GM23338 (cell line): Measurements from ENCODE around the gene WHAMM.

ENCODE experiments used
- EZH2 ChIP-seq: fragments of 200-600 bp; sonication (generic); IDR thresholded peaks from one replicate; pipeline ENCODE4 v1.8.0; 2017; ENCODE audit warnings: antibody characterized with exemption, mild to moderate bottlenecking, low read depth; ENCODE audit not compliant: unreplicated experiment
- EZH2phosphoT487 ChIP-seq: fragments of 200-600 bp; sonication (generic); IDR thresholded peaks from one replicate; pipeline ENCODE4 v1.8.1; 2018; ENCODE audit warnings: antibody characterized with exemption; ENCODE audit not compliant: unreplicated experiment
- POLR2AphosphoS5 ChIP-seq: IDR thresholded peaks from 2 replicates; pipeline ENCODE4 v1.6.1; 2016; ENCODE audit warnings: antibody characterized with exemption, low read depth
- ZNF114 ChIP-seq: fragments of 250-450 bp; sonication (Bioruptor Pico); IDR thresholded peaks from 2 replicates; pipeline ENCODE4 v1.5.0; 2020; ENCODE audit warnings: mild to moderate bottlenecking, moderate library complexity
- TF ChIP-seq, protein P1 (sequence below), 2 experiments: fragments of 200-600 bp in 1 of 2; sonication (generic) in 1 of 2; conservative IDR thresholded peaks; 2 replicates each; pipeline versions ENCODE4 v1.5.1 to v1.6.1; 2016 to 2017; ENCODE audit warnings: antibody characterized with exemption in 2 of 2, low read depth in 2 of 2, mild to moderate bottlenecking in 2 of 2, moderate library complexity in 1 of 2
- TF ChIP-seq, protein P2 (sequence below): IDR thresholded peaks from one replicate; pipeline ENCODE4 v1.6.1; 2018; ENCODE audit warnings: antibody characterized with exemption; ENCODE audit not compliant: unreplicated experiment
- TF ChIP-seq, protein P3 (sequence below): IDR thresholded peaks from 2 replicates; pipeline ENCODE4 v1.6.1; 2016; ENCODE audit warnings: antibody characterized with exemption

DNA sequence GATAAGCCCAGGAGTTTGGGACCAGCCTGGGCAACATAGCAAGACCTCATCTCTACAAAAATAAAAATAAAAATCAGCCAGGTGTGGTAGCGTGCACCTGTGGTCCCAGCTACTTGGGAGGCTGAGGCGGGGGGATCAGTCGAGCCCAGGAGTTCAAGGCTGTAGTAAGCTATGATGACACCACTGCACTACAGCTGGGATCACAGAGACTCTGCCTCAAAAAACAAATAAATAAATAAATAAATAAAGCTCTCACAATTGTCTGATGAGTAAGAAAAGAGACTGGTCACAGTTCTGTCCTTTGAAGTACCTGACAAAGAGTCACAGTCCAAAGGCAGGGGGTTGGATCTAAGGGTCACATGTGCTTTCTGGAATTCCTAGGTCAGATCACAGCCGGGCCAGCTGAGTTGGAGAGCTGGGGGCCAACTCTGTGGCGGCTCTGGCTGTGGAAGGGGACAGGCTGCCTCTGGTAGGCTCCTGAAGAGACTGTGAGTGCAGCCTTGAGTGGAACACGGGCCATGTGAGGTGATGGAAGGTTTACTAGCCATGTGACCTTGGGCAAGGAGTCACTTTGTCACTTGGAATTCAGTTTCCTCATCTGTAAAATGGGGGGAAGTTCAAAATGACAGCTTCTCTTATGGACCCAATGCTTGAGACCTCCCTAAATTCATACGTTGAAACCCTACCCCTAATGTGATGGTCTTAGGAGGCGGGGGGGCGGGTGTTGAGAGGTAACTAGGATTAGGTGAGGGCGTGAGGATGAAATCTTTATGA is 47.2 kb downstream of the WHAMM start:
- no peak for TF ChIP-seq EZH2
- TF ChIP-seq, protein P1, sequence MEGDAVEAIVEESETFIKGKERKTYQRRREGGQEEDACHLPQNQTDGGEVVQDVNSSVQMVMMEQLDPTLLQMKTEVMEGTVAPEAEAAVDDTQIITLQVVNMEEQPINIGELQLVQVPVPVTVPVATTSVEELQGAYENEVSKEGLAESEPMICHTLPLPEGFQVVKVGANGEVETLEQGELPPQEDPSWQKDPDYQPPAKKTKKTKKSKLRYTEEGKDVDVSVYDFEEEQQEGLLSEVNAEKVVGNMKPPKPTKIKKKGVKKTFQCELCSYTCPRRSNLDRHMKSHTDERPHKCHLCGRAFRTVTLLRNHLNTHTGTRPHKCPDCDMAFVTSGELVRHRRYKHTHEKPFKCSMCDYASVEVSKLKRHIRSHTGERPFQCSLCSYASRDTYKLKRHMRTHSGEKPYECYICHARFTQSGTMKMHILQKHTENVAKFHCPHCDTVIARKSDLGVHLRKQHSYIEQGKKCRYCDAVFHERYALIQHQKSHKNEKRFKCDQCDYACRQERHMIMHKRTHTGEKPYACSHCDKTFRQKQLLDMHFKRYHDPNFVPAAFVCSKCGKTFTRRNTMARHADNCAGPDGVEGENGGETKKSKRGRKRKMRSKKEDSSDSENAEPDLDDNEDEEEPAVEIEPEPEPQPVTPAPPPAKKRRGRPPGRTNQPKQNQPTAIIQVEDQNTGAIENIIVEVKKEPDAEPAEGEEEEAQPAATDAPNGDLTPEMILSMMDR (conservative IDR thresholded peaks at IDR 0.05; ENCODE audit: low read depth in 2 of 2) = no peak
- no peak for TF ChIP-seq EZH2phosphoT487
- TF ChIP-seq ZNF114 (CRISPR knock-in tag) = no peak
- TF ChIP-seq POLR2AphosphoS5 = no peak
- TF ChIP-seq, protein P2, sequence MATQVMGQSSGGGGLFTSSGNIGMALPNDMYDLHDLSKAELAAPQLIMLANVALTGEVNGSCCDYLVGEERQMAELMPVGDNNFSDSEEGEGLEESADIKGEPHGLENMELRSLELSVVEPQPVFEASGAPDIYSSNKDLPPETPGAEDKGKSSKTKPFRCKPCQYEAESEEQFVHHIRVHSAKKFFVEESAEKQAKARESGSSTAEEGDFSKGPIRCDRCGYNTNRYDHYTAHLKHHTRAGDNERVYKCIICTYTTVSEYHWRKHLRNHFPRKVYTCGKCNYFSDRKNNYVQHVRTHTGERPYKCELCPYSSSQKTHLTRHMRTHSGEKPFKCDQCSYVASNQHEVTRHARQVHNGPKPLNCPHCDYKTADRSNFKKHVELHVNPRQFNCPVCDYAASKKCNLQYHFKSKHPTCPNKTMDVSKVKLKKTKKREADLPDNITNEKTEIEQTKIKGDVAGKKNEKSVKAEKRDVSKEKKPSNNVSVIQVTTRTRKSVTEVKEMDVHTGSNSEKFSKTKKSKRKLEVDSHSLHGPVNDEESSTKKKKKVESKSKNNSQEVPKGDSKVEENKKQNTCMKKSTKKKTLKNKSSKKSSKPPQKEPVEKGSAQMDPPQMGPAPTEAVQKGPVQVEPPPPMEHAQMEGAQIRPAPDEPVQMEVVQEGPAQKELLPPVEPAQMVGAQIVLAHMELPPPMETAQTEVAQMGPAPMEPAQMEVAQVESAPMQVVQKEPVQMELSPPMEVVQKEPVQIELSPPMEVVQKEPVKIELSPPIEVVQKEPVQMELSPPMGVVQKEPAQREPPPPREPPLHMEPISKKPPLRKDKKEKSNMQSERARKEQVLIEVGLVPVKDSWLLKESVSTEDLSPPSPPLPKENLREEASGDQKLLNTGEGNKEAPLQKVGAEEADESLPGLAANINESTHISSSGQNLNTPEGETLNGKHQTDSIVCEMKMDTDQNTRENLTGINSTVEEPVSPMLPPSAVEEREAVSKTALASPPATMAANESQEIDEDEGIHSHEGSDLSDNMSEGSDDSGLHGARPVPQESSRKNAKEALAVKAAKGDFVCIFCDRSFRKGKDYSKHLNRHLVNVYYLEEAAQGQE = no peak
- TF ChIP-seq, protein P3, sequence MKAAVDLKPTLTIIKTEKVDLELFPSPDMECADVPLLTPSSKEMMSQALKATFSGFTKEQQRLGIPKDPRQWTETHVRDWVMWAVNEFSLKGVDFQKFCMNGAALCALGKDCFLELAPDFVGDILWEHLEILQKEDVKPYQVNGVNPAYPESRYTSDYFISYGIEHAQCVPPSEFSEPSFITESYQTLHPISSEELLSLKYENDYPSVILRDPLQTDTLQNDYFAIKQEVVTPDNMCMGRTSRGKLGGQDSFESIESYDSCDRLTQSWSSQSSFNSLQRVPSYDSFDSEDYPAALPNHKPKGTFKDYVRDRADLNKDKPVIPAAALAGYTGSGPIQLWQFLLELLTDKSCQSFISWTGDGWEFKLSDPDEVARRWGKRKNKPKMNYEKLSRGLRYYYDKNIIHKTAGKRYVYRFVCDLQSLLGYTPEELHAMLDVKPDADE = no peak
